ENCODE data around the gene SBF2.
"Not testable (repeated sequence)": the region's sequence is repeated elsewhere in the genome, so short reads cannot be mapped to it uniquely, and the experiment has no call there.

DNA sequence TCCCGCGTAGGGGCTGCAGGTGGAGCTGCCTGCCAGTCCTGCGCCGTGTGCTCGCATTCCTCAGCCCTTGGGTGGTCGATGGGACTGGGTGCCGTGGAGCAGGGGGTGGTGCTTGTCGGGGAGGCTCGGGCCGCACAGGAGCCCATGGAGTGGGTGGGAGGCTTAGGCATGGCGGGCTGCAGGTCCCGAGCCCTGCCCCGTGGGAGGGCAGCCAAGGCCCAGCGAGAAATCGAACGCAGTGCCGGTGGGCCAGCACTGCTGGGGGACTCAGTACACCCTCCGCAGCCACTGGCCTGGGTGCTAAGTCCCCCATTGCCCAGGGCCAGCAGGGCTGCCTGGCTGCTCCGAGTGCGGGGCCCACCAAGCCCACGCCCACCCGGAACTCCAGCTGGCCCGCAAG is 160.8 kb downstream of the SBF2 start:
- TF ChIP-seq, protein P1, sequence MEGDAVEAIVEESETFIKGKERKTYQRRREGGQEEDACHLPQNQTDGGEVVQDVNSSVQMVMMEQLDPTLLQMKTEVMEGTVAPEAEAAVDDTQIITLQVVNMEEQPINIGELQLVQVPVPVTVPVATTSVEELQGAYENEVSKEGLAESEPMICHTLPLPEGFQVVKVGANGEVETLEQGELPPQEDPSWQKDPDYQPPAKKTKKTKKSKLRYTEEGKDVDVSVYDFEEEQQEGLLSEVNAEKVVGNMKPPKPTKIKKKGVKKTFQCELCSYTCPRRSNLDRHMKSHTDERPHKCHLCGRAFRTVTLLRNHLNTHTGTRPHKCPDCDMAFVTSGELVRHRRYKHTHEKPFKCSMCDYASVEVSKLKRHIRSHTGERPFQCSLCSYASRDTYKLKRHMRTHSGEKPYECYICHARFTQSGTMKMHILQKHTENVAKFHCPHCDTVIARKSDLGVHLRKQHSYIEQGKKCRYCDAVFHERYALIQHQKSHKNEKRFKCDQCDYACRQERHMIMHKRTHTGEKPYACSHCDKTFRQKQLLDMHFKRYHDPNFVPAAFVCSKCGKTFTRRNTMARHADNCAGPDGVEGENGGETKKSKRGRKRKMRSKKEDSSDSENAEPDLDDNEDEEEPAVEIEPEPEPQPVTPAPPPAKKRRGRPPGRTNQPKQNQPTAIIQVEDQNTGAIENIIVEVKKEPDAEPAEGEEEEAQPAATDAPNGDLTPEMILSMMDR (IDR thresholded peaks at IDR 0.05) = not testable (repeated sequence)
- TF ChIP-seq POLR2A (IDR thresholded peaks at IDR 0.05) = not testable (repeated sequence)

Data from esophagus squamous epithelium (tissue), 4 donors.